Measurements from ENCODE around the gene SP140L. TPM values are rescaled to one million over a fixed set of nuclear protein-coding genes. Genes with fewer than 3 reads are reported as not detected.
"Not testable (repeated sequence)": the region's sequence is repeated elsewhere in the genome, so short reads cannot be mapped to it uniquely, and the experiment has no call there.

The SP140L gene
- total and polyA plus RNA-seq, 4 donors, result 6.0 to 21.8 (median 13.3) TPM

DNA sequence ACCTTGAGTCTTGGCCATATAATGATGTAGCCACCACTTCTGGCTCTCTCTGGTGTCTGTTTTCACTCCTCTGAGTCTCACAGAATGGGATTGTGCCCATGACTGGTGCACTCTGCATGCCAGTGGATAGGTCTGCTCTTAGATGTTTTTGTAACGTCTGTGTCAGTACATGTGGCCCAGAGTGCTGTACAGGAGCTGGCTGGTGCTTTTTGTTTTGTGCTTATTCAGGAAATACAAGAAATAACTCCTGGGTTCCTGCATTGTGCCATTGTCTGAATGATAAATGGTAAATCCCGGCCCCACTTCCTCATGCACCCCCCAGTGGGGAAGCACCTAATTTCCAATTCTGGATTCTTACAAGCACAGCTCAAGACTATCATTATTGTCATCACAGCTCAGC is 82.3 kb downstream of the SP140L start:
- H3K4me1 ChIP-seq (ENCODE audit: control insufficient read depth in 1 of 2, insufficient read depth in 2 of 2, low read length in 2 of 2); intact Hi-C loops (cut with DNase I); H3K27ac ChIP-seq (ENCODE audit: low read depth in 1 of 2, low read length in 2 of 2); H3K27me3 ChIP-seq (ENCODE audit: control insufficient read depth in 1 of 2, insufficient read depth in 2 of 2, low read length in 1 of 2); H3K36me3 ChIP-seq (ENCODE audit: control insufficient read depth in 1 of 2, insufficient read depth in 2 of 2, low read length in 1 of 2); H3K9me3 ChIP-seq (ENCODE audit: control insufficient read depth, low read length); ATAC-seq (ENCODE audit: low FRiP score); DNase-seq; H3K4me3 ChIP-seq (ENCODE audit: low read length in 2 of 2): not testable (repeated sequence)
- WGBS, 2 donors, result 19 to 23% methylated on average over 2 of the region's 2 CpGs

- no peaks in the 10 kb centered on the region for H3K4me1 ChIP-seq (ENCODE audit: control insufficient read depth in 1 of 2, insufficient read depth in 2 of 2, low read length in 2 of 2)
- 95 to 100% methylated on average over 1 of the region's 1 CpG for WGBS, 2 donors
- H3K4me3 ChIP-seq (ENCODE audit: low read length in 2 of 2), result no peak overlapping the region
- H3K27ac ChIP-seq (ENCODE audit: low read depth in 1 of 2, low read length in 2 of 2), result no peak overlapping the region
- DNase-seq (no peak), ATAC-seq (ENCODE audit: low FRiP score) (no peak)
- no peaks in the 10 kb centered on the region for H3K36me3 ChIP-seq (ENCODE audit: control insufficient read depth in 1 of 2, insufficient read depth in 2 of 2, low read length in 1 of 2)
- intact Hi-C loops (cut with DNase I), result no loop called here
- no peaks in the 10 kb centered on the region for H3K27me3 ChIP-seq (ENCODE audit: control insufficient read depth in 1 of 2, insufficient read depth in 2 of 2, low read length in 1 of 2)
- no peaks in the 10 kb centered on the region for H3K9me3 ChIP-seq (ENCODE audit: control insufficient read depth, low read length)
These were observed 83.3 kb downstream of the SP140L start for GRCh38 chr2:230410263-230410662.

DNA sequence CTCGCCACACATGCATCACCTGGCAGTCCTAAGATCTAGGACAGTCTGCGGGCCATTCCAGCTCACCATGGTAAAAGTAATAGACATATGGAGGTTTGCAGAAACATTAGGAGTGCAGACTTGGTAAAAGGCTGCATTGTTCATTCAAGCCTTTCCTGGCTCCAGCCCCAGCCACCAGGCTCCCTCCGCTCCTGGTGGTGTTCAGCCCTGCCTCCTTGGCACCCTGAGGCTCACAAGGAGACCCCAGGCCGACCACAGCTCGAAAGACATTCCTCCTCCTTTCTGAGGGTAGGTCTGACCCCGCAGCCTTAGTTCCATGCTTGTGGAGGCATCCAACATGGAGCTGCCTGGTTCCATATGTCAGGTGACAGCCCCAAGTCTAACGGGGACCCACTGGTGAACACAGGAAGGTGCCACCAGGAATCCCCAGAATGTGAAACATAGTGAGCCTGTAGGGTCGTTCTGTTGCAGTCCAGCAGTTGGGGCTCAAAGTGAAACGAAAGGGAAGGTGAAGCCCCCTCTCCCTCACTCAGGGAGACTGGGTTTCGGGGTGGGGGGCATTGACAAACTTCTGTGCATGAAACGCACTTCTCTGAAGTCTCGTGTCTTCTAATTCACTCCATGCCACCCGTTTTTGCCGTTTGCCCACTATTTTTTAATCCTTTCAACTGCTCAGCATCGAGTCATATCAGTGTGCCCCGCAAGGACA is 84.0 kb downstream of the SP140L start:
- WGBS, 2 donors, result 41 to 42% methylated on average over 16 of the region's 16 CpGs

GRCh38 chr2:230411570-230412370 is 84.8 kb downstream of the SP140L start:
- Histone ChIP-seq H3K27me3 (ENCODE audit: control insufficient read depth in 1 of 2, insufficient read depth in 2 of 2, low read length in 1 of 2) (no peaks in the 10 kb centered on the region), H3K27ac (ENCODE audit: low read depth in 1 of 2, low read length in 2 of 2) (peak overlapping the region; percentile 6 to 90), H3K9me3 (ENCODE audit: control insufficient read depth, low read length) (no peaks in the 10 kb centered on the region), H3K36me3 (ENCODE audit: control insufficient read depth in 1 of 2, insufficient read depth in 2 of 2, low read length in 1 of 2) (no peaks in the 10 kb centered on the region), H3K4me3 (ENCODE audit: low read length in 2 of 2) (peak overlapping the region; percentile 57 to 74), H3K4me1 (ENCODE audit: control insufficient read depth in 1 of 2, insufficient read depth in 2 of 2, low read length in 2 of 2) (no peaks in the 10 kb centered on the region)
- DNase-seq, result peak; percentile 71 to 90
- intact Hi-C loops (cut with DNase I), result no loop called here
- WGBS, 2 donors, result 1 to 3% methylated on average over 57 of the region's 57 CpGs
- ATAC-seq (ENCODE audit: low FRiP score), result peak; percentile 89

More for the DNA sequence above, 84.0 kb downstream of the SP140L start:
- Histone ChIP-seq H3K9me3 (ENCODE audit: control insufficient read depth, low read length) (no peaks in the 10 kb centered on the region), H3K27me3 (ENCODE audit: control insufficient read depth in 1 of 2, insufficient read depth in 2 of 2, low read length in 1 of 2) (no peaks in the 10 kb centered on the region), H3K36me3 (ENCODE audit: control insufficient read depth in 1 of 2, insufficient read depth in 2 of 2, low read length in 1 of 2) (no peaks in the 10 kb centered on the region), H3K4me1 (ENCODE audit: control insufficient read depth in 1 of 2, insufficient read depth in 2 of 2, low read length in 2 of 2) (no peaks in the 10 kb centered on the region), H3K4me3 (ENCODE audit: low read length in 2 of 2) (peak overlapping the region; percentile 57 to 74), H3K27ac (ENCODE audit: low read depth in 1 of 2, low read length in 2 of 2) (peak overlapping the region in 1 of 2 donors; percentile 70)
- intact Hi-C loops (cut with DNase I), result no loop called here
- DNase-seq (no peak), ATAC-seq (ENCODE audit: low FRiP score) (no peak)

DNA sequence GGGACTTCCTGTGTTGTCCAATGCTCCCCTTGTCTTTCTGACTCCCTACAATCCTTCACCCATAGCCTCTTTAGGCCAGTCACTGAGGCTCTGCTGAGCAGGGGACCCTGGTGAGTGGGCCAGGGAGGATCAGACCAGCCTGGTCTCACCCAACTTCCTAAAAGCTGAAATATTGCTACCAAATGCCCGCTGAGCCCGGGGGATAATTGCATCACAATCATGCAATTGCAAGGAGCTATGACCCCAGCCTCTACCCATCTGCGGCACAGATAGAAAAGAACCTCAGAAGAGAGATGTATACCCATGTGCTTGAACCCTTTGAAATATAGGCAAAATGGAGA is 85.3 kb downstream of the SP140L start:
- intact Hi-C loops (cut with DNase I), result no loop called here
- no peaks in the 10 kb centered on the region for H3K4me1 ChIP-seq (ENCODE audit: control insufficient read depth in 1 of 2, insufficient read depth in 2 of 2, low read length in 2 of 2)
- ATAC-seq (ENCODE audit: low FRiP score), result no peak
- H3K27me3 ChIP-seq (ENCODE audit: control insufficient read depth in 1 of 2, insufficient read depth in 2 of 2, low read length in 1 of 2), result no peaks in the 10 kb centered on the region
- H3K9me3 ChIP-seq (ENCODE audit: control insufficient read depth, low read length), result no peaks in the 10 kb centered on the region
- H3K36me3 ChIP-seq (ENCODE audit: control insufficient read depth in 1 of 2, insufficient read depth in 2 of 2, low read length in 1 of 2), result no peaks in the 10 kb centered on the region
- peak overlapping the region in 1 of 2 donors; percentile 90 for H3K27ac ChIP-seq (ENCODE audit: low read depth in 1 of 2, low read length in 2 of 2)
- no peak for DNase-seq
- WGBS, 2 donors, result 93 to 94% methylated on average over 3 of the region's 3 CpGs
- H3K4me3 ChIP-seq (ENCODE audit: low read length in 2 of 2), result peak overlapping the region in 1 of 2 donors; percentile 74

DNA sequence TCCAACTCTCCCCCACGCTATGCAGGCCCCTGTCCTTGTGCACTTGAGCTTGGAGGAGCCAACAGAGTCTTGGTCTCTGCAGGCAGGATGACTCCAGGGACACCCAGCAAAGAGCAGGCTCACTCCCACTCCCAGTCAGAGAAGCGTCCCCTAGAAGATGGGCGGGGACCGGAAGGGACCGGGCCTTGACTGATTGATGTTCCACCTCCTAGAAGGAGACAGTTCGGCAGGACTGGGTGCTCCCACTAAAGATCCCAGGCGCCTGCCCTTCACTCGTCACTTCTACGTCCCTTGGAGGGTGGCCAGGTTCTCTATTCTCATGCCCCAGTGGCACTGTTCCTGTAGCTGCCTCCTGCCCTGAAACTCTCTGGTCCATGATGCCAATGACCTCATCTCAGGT is 85.9 kb downstream of the SP140L start:
- H3K27ac ChIP-seq (ENCODE audit: low read depth in 1 of 2, low read length in 2 of 2), result no peak overlapping the region
- H3K4me1 ChIP-seq (ENCODE audit: control insufficient read depth in 1 of 2, insufficient read depth in 2 of 2, low read length in 2 of 2), result no peaks in the 10 kb centered on the region
- no peak overlapping the region for H3K4me3 ChIP-seq (ENCODE audit: low read length in 2 of 2)
- no peak for DNase-seq
- H3K36me3 ChIP-seq (ENCODE audit: control insufficient read depth in 1 of 2, insufficient read depth in 2 of 2, low read length in 1 of 2), result no peaks in the 10 kb centered on the region
- WGBS, 2 donors, result 92 to 93% methylated on average over 9 of the region's 9 CpGs
- ATAC-seq (ENCODE audit: low FRiP score), result no peak
- H3K9me3 ChIP-seq (ENCODE audit: control insufficient read depth, low read length), result no peaks in the 10 kb centered on the region
- no peaks in the 10 kb centered on the region for H3K27me3 ChIP-seq (ENCODE audit: control insufficient read depth in 1 of 2, insufficient read depth in 2 of 2, low read length in 1 of 2)
- intact Hi-C loops (cut with DNase I), result no loop called here

- Histone ChIP-seq H3K36me3 (ENCODE audit: control insufficient read depth in 1 of 2, insufficient read depth in 2 of 2, low read length in 1 of 2) (no peaks in the 10 kb centered on the region), H3K9me3 (ENCODE audit: control insufficient read depth, low read length) (no peaks in the 10 kb centered on the region), H3K4me1 (ENCODE audit: control insufficient read depth in 1 of 2, insufficient read depth in 2 of 2, low read length in 2 of 2) (no peaks in the 10 kb centered on the region), H3K4me3 (ENCODE audit: low read length in 2 of 2) (no peak overlapping the region), H3K27ac (ENCODE audit: low read depth in 1 of 2, low read length in 2 of 2) (no peak overlapping the region), H3K27me3 (ENCODE audit: control insufficient read depth in 1 of 2, insufficient read depth in 2 of 2, low read length in 1 of 2) (no peaks in the 10 kb centered on the region)
- 95 to 98% methylated on average over 3 of the region's 3 CpGs for WGBS, 2 donors
- intact Hi-C loops (cut with DNase I), result no loop called here
- no peak for ATAC-seq (ENCODE audit: low FRiP score)
- DNase-seq, result no peak
These were observed 86.5 kb downstream of the SP140L start for GRCh38 chr2:230413479-230413878.

- DNase-seq (no peak), ATAC-seq (ENCODE audit: low FRiP score) (no peak)
- Histone ChIP-seq H3K27me3 (ENCODE audit: control insufficient read depth in 1 of 2, insufficient read depth in 2 of 2, low read length in 1 of 2) (no peaks in the 10 kb centered on the region), H3K27ac (ENCODE audit: low read depth in 1 of 2, low read length in 2 of 2) (no peak overlapping the region), H3K4me1 (ENCODE audit: control insufficient read depth in 1 of 2, insufficient read depth in 2 of 2, low read length in 2 of 2) (peaks cover 0 to 2% of the 10 kb centered on the region in 2 donors), H3K9me3 (ENCODE audit: control insufficient read depth, low read length) (no peaks in the 10 kb centered on the region), H3K36me3 (ENCODE audit: control insufficient read depth in 1 of 2, insufficient read depth in 2 of 2, low read length in 1 of 2) (no peaks in the 10 kb centered on the region), H3K4me3 (ENCODE audit: low read length in 2 of 2) (no peak overlapping the region)
- intact Hi-C loops (cut with DNase I), result no loop called here
- WGBS, 2 donors, result 95 to 96% methylated on average over 6 of the region's 6 CpGs
These were observed 87.3 kb downstream of the SP140L start for GRCh38 chr2:230414302-230414701.

Measured in aorta (tissue), 5 donors.